H1 (cell line): Measurements from ENCODE around the gene CCDC12. TPM values are rescaled to one million over a fixed set of nuclear protein-coding genes. Genes with fewer than 3 reads are reported as not detected.

Experiments used
- CTCF ChIA-PET: fragments of 300-600 bp; sonication (Branson Sonifier 250); formaldehyde crosslinking; loops from one replicate; lab custom pipeline; 2021; ENCODE audit not compliant: partially characterized antibody; lab: Charles Lee
- POLR2A ChIA-PET: fragments of 300-600 bp; sonication (Branson Sonifier 250); formaldehyde crosslinking; loops from one replicate; lab custom pipeline; 2021; ENCODE audit warnings: inconsistent platforms; ENCODE audit not compliant: partially characterized antibody; lab: Charles Lee
- DNase-seq, 2 experiments: peaks; one replicate each; pipeline versions ENCODE4 v3.0.0 to v3.0.0-alpha.2; 2010 to 2022; ENCODE audit warnings: low spot score in 2 of 2, low read depth in 1 of 2, mixed read lengths in 1 of 2
- FAIRE-seq: peaks from 2 replicates; lab custom pipeline; 2011; peaks lifted over from hg19 to GRCh38; lab: Jason Lieb, UNC
- H2AFZ ChIP-seq: 2 replicates; pipeline ENCODE4 v1.8.1; 2012; ENCODE audit warnings: low read length, inconsistent platforms
- H2AK5ac ChIP-seq: 2 replicates; pipeline ENCODE4 v1.6.1; 2013; ENCODE audit warnings: low read depth, low read length
- H2BK120ac ChIP-seq: replicated peaks from 2 replicates; pipeline ENCODE3; 2013; ENCODE audit warnings: low read depth, low read length, inconsistent platforms
- H2BK12ac ChIP-seq: 2 replicates; pipeline ENCODE4 v1.6.1; 2013; ENCODE audit warnings: low read depth, low read length
- H2BK15ac ChIP-seq: 2 replicates; pipeline ENCODE4 v1.6.1; 2013; ENCODE audit warnings: low read length
- H2BK20ac ChIP-seq: 2 replicates; pipeline ENCODE4 v1.6.1; 2013; ENCODE audit warnings: low read length
- H2BK5ac ChIP-seq: 2 replicates; pipeline ENCODE4 v1.6.1; 2013; ENCODE audit warnings: low read depth, low read length
- H3K14ac ChIP-seq: 2 replicates; pipeline ENCODE4 v1.6.1; 2013; ENCODE audit warnings: inconsistent platforms; ENCODE audit not compliant: insufficient read length
- H3K18ac ChIP-seq: 2 replicates; pipeline ENCODE4 v1.6.1; 2013; ENCODE audit warnings: low read length; ENCODE audit errors: extremely low read depth
- H3K23ac ChIP-seq: 2 replicates; pipeline ENCODE4 v1.6.1; 2013; ENCODE audit warnings: inconsistent platforms; ENCODE audit not compliant: insufficient read length
- H3K23me2 ChIP-seq: 2 replicates; pipeline ENCODE4 v1.6.1; 2013; ENCODE audit warnings: low read depth, low read length
- H3K27ac ChIP-seq: 2 replicates; pipeline ENCODE4 v1.6.1; 2011; ENCODE audit warnings: low read depth, low read length, inconsistent platforms
- H3K27me3 ChIP-seq, 4 experiments: replicated peaks in 1 of 4; 1 replicate in 1 of 4; 2 replicates in 3 of 4; pipeline versions ENCODE4 v1.6.1 to v1.8.1; 2011 to 2013; ENCODE audit warnings: low read length in 3 of 4, mild to moderate bottlenecking in 3 of 4, inconsistent platforms in 2 of 4, mixed read lengths in 2 of 4, moderate library complexity in 1 of 4; ENCODE audit not compliant: control insufficient read depth in 3 of 4, insufficient read depth in 3 of 4; ENCODE audit errors: extremely low read depth in 1 of 4
- H3K36me3 ChIP-seq, 4 experiments: 2 replicates each; pipeline versions ENCODE4 v1.6.1 to v1.8.1; 2011 to 2013; ENCODE audit warnings: mild to moderate bottlenecking in 4 of 4, low read length in 3 of 4, moderate library complexity in 2 of 4, control low read depth in 1 of 4, inconsistent platforms in 1 of 4; ENCODE audit not compliant: insufficient read depth in 4 of 4, control insufficient read depth in 2 of 4
- H3K4ac ChIP-seq: replicated peaks from 2 replicates; pipeline ENCODE3; 2013; ENCODE audit warnings: low read length, low read depth, mixed read lengths, inconsistent platforms; ENCODE audit not compliant: insufficient read length
- H3K4me1 ChIP-seq, 4 experiments: replicated peaks in 1 of 4; 1 replicate in 1 of 4; 2 replicates in 3 of 4; pipeline versions ENCODE4 v1.6.1 to v1.8.1; 2011 to 2013; ENCODE audit warnings: low read length in 3 of 4, inconsistent platforms in 2 of 4, mixed read lengths in 1 of 4; ENCODE audit not compliant: insufficient read depth in 4 of 4, control insufficient read depth in 3 of 4
- H3K4me2 ChIP-seq, 2 experiments: 2 replicates each; pipeline versions ENCODE4 v1.6.1 to v1.8.1; 2011 to 2013; ENCODE audit warnings: low read depth in 2 of 2, low read length in 2 of 2, control low read depth in 1 of 2, inconsistent platforms in 1 of 2, mild to moderate bottlenecking in 1 of 2; ENCODE audit not compliant: insufficient read depth in 1 of 2
- H3K4me3 ChIP-seq, 4 experiments: fragments of 200-600, 300-600 bp in 1 of 4; sonication (generic), shearing (Covaris generic), sonication (Bioruptor Twin) in 1 of 4; 2 replicates each; pipeline versions ENCODE4 v1.5.1 to v1.8.1; 2011 to 2016; ENCODE audit warnings: low read length in 4 of 4, low read depth in 3 of 4, control low read depth in 2 of 4, inconsistent platforms in 2 of 4, mild to moderate bottlenecking in 2 of 4, mixed read lengths in 1 of 4, moderate library complexity in 1 of 4; ENCODE audit not compliant: insufficient read depth in 2 of 4; ENCODE audit errors: extremely low read depth in 1 of 4
- H3K56ac ChIP-seq: replicated peaks from 2 replicates; pipeline ENCODE3; 2013; ENCODE audit warnings: low read depth, mild to moderate bottlenecking, mixed read lengths, low read length, inconsistent platforms; ENCODE audit not compliant: insufficient read length
- H3K79me1 ChIP-seq: 2 replicates; pipeline ENCODE4 v1.6.1; 2013; ENCODE audit warnings: low read depth, low read length, control low read depth
- H3K79me2 ChIP-seq, 2 experiments: 2 replicates each; pipeline versions ENCODE4 v1.6.1 to v1.8.1; 2012 to 2013; ENCODE audit warnings: low read length in 2 of 2, mild to moderate bottlenecking in 2 of 2, inconsistent platforms in 1 of 2; ENCODE audit not compliant: insufficient read depth in 2 of 2, control insufficient read depth in 1 of 2
- H3K9ac ChIP-seq, 4 experiments: replicated peaks in 1 of 4; 1 replicate in 1 of 4; 2 replicates in 3 of 4; pipeline versions ENCODE4 v1.6.1 to v1.8.1; 2011 to 2013; ENCODE audit warnings: low read depth in 3 of 4, low read length in 3 of 4, control low read depth in 2 of 4, mild to moderate bottlenecking in 2 of 4, moderate library complexity in 2 of 4, inconsistent platforms in 1 of 4; ENCODE audit errors: extremely low read depth in 1 of 4
- H3K9me3 ChIP-seq, 2 experiments: 2 replicates each; pipeline versions ENCODE4 v1.6.1 to v1.8.1; 2012 to 2013; ENCODE audit warnings: mild to moderate bottlenecking in 2 of 2, moderate library complexity in 2 of 2, control low read depth in 1 of 2, inconsistent platforms in 1 of 2, low read depth in 1 of 2, low read length in 1 of 2, mixed read lengths in 1 of 2; ENCODE audit not compliant: insufficient read depth in 2 of 2
- H4K20me1 ChIP-seq, 2 experiments: replicated peaks in 1 of 2; 2 replicates each; pipeline versions ENCODE3 to v1.8.1; 2011 to 2013; ENCODE audit warnings: inconsistent platforms in 2 of 2, low read length in 2 of 2, mild to moderate bottlenecking in 1 of 2; ENCODE audit not compliant: insufficient read depth in 2 of 2, control insufficient read depth in 1 of 2
- H4K5ac ChIP-seq: 2 replicates; pipeline ENCODE4 v1.6.1; 2013; ENCODE audit warnings: low read length, low read depth, mixed read lengths, inconsistent platforms; ENCODE audit not compliant: insufficient read length
- H4K8ac ChIP-seq: 2 replicates; pipeline ENCODE4 v1.8.0; 2013; ENCODE audit warnings: mild to moderate bottlenecking, moderate library complexity, low read length, inconsistent platforms; ENCODE audit not compliant: insufficient read depth; ENCODE audit errors: extremely low read depth
- H4K91ac ChIP-seq: replicated peaks from 2 replicates; pipeline ENCODE3; 2013; ENCODE audit warnings: low read length, mixed read lengths, inconsistent platforms; ENCODE audit not compliant: insufficient read length
- SIN3A ChIP-seq, 2 experiments: IDR thresholded peaks in 1 of 2; conservative IDR thresholded peaks in 1 of 2; 2 replicates each; pipeline ENCODE4 v1.6.1; 2011 to 2012; ENCODE audit warnings: low read length in 2 of 2, improper control_type of control experiment in 1 of 2, low read depth in 1 of 2, mild to moderate bottlenecking in 1 of 2
- WGBS, 2 experiments: shearing (Covaris generic) in 1 of 2; methylation state at CpG; one replicate each; pipeline versions ENCODE4 v1.1.6 to v1.1.7; 2013 to 2015; ENCODE audit warnings: low lambda C conversion rate in 2 of 2, mixed read lengths in 2 of 2, inconsistent platforms in 1 of 2, low coverage in 1 of 2, missing lambda C conversion rate in 1 of 2; ENCODE audit not compliant: insufficient replicate concordance in 2 of 2, insufficient coverage in 1 of 2, insufficient read length in 1 of 2; ENCODE audit errors: extremely low coverage in 1 of 2, missing lambda C conversion rate in 1 of 2; 5-methylcytosine and 5-hydroxymethylcytosine counted together
- polyA plus RNA-seq, 7 experiments: library from polyadenylated mRNA; depleted of rRNA in 3 of 7; stranded (reverse) in 5 of 7; unstranded in 2 of 7; fragments of >200 nt in 5 of 7; fragments of 200-250 nt in 2 of 7; gene quantifications; 1 replicate in 5 of 7; 2 replicates in 1 of 7; 4 replicates in 1 of 7; pipeline versions ENCODE4 v1.2.1 to v1.2.3, GENCODE V29; 2011 to 2013; ENCODE audit warnings: missing spikeins in 2 of 7, mixed read lengths in 2 of 7
- total RNA-seq: library from RNA; stranded (reverse); fragmentation: NEBNext Ultra II Directional; extraction: Animal tissue kit (Norgen Biotek cat#: 25700); gene quantifications from 2 replicates; pipeline ENCODE4 v1.2.1, GENCODE V29; 2021
- TF ChIP-seq, protein P1 (sequence below): IDR thresholded peaks from 2 replicates; pipeline ENCODE4 v1.6.1; 2011; ENCODE audit warnings: low read depth, mild to moderate bottlenecking, low read length; ENCODE audit not compliant: insufficient read depth

CCDC12 gene
- total and polyA plus RNA-seq, 2 of the 8 experiments (the other 6 are each of a cell fraction or from before 2014, with no cell fraction given), result 29.5 to 41.3 TPM

DNA sequence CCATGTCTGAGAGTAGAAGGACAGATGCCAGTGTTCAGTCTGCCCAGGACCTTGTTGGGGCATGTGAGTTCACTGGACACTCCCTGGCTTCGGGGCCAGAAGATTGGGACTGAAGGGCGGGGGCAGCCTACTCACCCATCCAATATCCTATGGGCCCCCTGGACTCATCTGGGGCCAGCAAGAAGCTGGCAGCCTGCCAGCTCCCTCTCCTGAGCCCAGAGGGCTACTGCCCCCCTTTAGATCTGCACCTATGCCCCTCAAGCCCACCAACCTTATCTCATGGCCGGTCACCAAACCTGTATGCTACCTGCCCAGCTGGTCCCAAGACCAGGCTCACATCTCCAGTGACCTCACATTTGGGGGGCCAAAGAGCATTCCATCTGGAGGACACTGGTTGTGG is 90.9 kb downstream of the CCDC12 start:
- POLR2A ChIA-PET, result no interaction called here
- H3K9me3 ChIP-seq, result no peaks in the 10 kb centered on the region
- CTCF ChIA-PET, result interaction anchor here (0.6 to 13.1 kb wide), 9 partner anchors 7 to 182 kb away, joined by 3 to 88 read pairs (median 7); no protein-coding TSS in a partner anchor
- H4K8ac ChIP-seq, result no peak overlapping the region
- no peak for DNase-seq
- H2BK15ac ChIP-seq, result no peak overlapping the region
- H3K23me2 ChIP-seq, result peaks cover 11% of the 10 kb centered on the region; the same call in 1 of the 2 replicates
- no peak for FAIRE-seq
- H3K9ac ChIP-seq, result no peak overlapping the region
- H3K36me3 ChIP-seq, result no peaks in the 10 kb centered on the region
- H3K14ac ChIP-seq, result no peak overlapping the region
- no peak overlapping the region for H4K91ac ChIP-seq
- H2AK5ac ChIP-seq, result 0 out of 2 replicates have a peak overlapping the region, but pooled peaks have one; percentile 65
- H3K27me3 ChIP-seq, result peaks cover 44 to 79% (median 71%) of the 10 kb centered on the region in 4 experiments
- H3K4ac ChIP-seq, result no peak overlapping the region
- H3K56ac ChIP-seq, result no peak overlapping the region
- H2BK120ac ChIP-seq, result no peak overlapping the region
- no peak overlapping the region; a peak in 1 of 4 replicates for H3K4me2 ChIP-seq
- no peak overlapping the region for H2BK12ac ChIP-seq
- no peak overlapping the region for H3K23ac ChIP-seq
- no peaks in the 10 kb centered on the region for H3K79me1 ChIP-seq
- peaks cover 0 to 18% (median 13%) of the 10 kb centered on the region in 4 experiments; a peak in 6 of 7 replicates for H3K4me1 ChIP-seq
- 90% methylated on average over 3 of the region's 3 CpGs; no CpG with 5 or more reads in 1 of the 2 experiments for WGBS, 2 experiments
- no peaks in the 10 kb centered on the region for H3K79me2 ChIP-seq
- no peak overlapping the region for H2AFZ ChIP-seq
- no peak overlapping the region for H3K27ac ChIP-seq
- H4K5ac ChIP-seq, result no peak overlapping the region
- no peak overlapping the region for H3K4me3 ChIP-seq
- H2BK5ac ChIP-seq, result no peak overlapping the region
- H2BK20ac ChIP-seq, result 0 out of 2 replicates have a peak overlapping the region, but pooled peaks have one; percentile 32
- H3K18ac ChIP-seq, result no peak overlapping the region
- peaks cover 7 to 14% of the 10 kb centered on the region in 2 experiments for H4K20me1 ChIP-seq
- TF ChIP-seq SIN3A (conservative IDR thresholded peaks at IDR 0.05 in 1 of 2, IDR thresholded peaks at IDR 0.05 in 1 of 2; ENCODE audit: low read depth in 1 of 2, low read length in 2 of 2), result no peak
- TF ChIP-seq, protein P1, sequence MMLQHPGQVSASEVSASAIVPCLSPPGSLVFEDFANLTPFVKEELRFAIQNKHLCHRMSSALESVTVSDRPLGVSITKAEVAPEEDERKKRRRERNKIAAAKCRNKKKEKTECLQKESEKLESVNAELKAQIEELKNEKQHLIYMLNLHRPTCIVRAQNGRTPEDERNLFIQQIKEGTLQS, result no peak
